MCF 10A (cell line): Measurements from ENCODE around the gene ADGB. TPM values are rescaled to one million over a fixed set of nuclear protein-coding genes. Genes with fewer than 3 reads are reported as not detected.

Source experiments
- BruUV-seq: library from RNA; stranded (reverse); fragments of 400-500 nt; replicated peaks from 2 replicates; lab custom pipeline; 2021; lab: Mats Ljungman, UMichigan
- CTCF ChIA-PET: fragments of 300-600 bp; sonication (Branson Sonifier 250); formaldehyde crosslinking; extraction: SDS; loops from one replicate; lab custom pipeline; 2021; ENCODE audit warnings: antibody characterized with exemption, inconsistent platforms; lab: Yijun Ruan, JAX
- POLR2A ChIA-PET: fragments of 300-600, 350-650 bp; sonication (Branson Sonifier 250); formaldehyde crosslinking; extraction: SDS; loops from one replicate; lab custom pipeline; 2020; ENCODE audit warnings: antibody characterized with exemption, inconsistent platforms; lab: Yijun Ruan, JAX
- DNase-seq: peaks from one replicate; pipeline ENCODE4 v3.0.0-alpha.2; 2018; ENCODE audit not compliant: unreplicated experiment
- H3K27ac Mint-ChIP-seq: one replicate; pipeline ENCODE4 v1.8.0; 2022; ENCODE audit warnings: mild to moderate bottlenecking, low read depth, mixed read lengths; ENCODE audit not compliant: unreplicated experiment
- H3K27me3 Mint-ChIP-seq: one replicate; pipeline ENCODE4 v1.8.0; 2022; ENCODE audit warnings: mixed read lengths; ENCODE audit not compliant: insufficient read depth, unreplicated experiment
- H3K36me3 Mint-ChIP-seq: one replicate; pipeline ENCODE4 v1.8.0; 2022; ENCODE audit warnings: mild to moderate bottlenecking, moderate library complexity, mixed read lengths; ENCODE audit not compliant: insufficient read depth, unreplicated experiment
- H3K4me1 Mint-ChIP-seq: one replicate; pipeline ENCODE4 v1.8.0; 2022; ENCODE audit warnings: mixed read lengths; ENCODE audit not compliant: insufficient read depth, unreplicated experiment
- H3K4me3 Mint-ChIP-seq: one replicate; pipeline ENCODE4 v1.8.0; 2022; ENCODE audit warnings: mild to moderate bottlenecking, moderate library complexity, mixed read lengths; ENCODE audit not compliant: unreplicated experiment
- H3K9me3 Mint-ChIP-seq: one replicate; pipeline ENCODE4 v1.8.0; 2022; ENCODE audit warnings: mixed read lengths; ENCODE audit not compliant: unreplicated experiment
- CTCF ChIP-seq: fragments of 200-600 bp; IDR thresholded peaks from one replicate; pipeline ENCODE4 v1.8.0; 2022; ENCODE audit warnings: antibody characterized with exemption, mild to moderate bottlenecking; ENCODE audit not compliant: unreplicated experiment
- intact Hi-C: fragments of 100-400 bp; cut with micrococcal nuclease; formaldehyde crosslinking; loops from 2 replicates; pipeline ENCODE4 v1.14.1; 2022
- total RNA-seq: library from RNA; stranded (reverse); gene quantifications from 2 replicates; pipeline ENCODE4 v1.2.3, GENCODE V29; 2022

ADGB gene
- total RNA-seq, 1 experiment from 2014 or later: not detected

GRCh38 chr6:146634022-146634421 is 35.2 kb downstream of the ADGB start:
- Mint-ChIP-seq H3K27me3 (peaks cover 51% of the 10 kb centered on the region), H3K36me3 (no peaks in the 10 kb centered on the region), H3K4me1 (no peaks in the 10 kb centered on the region), H3K4me3 (no peak overlapping the region), H3K9me3 (no peaks in the 10 kb centered on the region), H3K27ac (no peak overlapping the region)
- no peak for DNase-seq
- no TSS peak for BruUV-seq
- intact Hi-C loops: no loop called here
- ChIA-PET POLR2A (interaction anchor here (0.6 kb wide), 1 partner anchor 40 kb away, joined by 3 read pairs; no protein-coding TSS in a partner anchor), CTCF (no interaction called here)
- TF ChIP-seq CTCF: no peak

GRCh38 chr6:146635165-146635564 is 36.4 kb downstream of the ADGB start:
- no peaks in the 10 kb centered on the region for H3K4me1 Mint-ChIP-seq
- no peak for TF ChIP-seq CTCF
- peaks cover 62% of the 10 kb centered on the region for H3K27me3 Mint-ChIP-seq
- POLR2A ChIA-PET: no interaction called here
- no peak overlapping the region for H3K4me3 Mint-ChIP-seq
- intact Hi-C loops: no loop called here
- H3K36me3 Mint-ChIP-seq: no peaks in the 10 kb centered on the region
- no TSS peak for BruUV-seq
- no peak overlapping the region for H3K27ac Mint-ChIP-seq
- no peaks in the 10 kb centered on the region for H3K9me3 Mint-ChIP-seq
- CTCF ChIA-PET: interaction anchor here (0.8 to 1.4 kb wide), 2 partner anchors 13 to 297 kb away, joined by 3 read pairs; no protein-coding TSS in a partner anchor
- no peak for DNase-seq

- Mint-ChIP-seq H3K4me1 (no peaks in the 10 kb centered on the region), H3K4me3 (no peak overlapping the region), H3K36me3 (no peaks in the 10 kb centered on the region), H3K27ac (no peak overlapping the region), H3K27me3 (peaks cover 62% of the 10 kb centered on the region), H3K9me3 (no peaks in the 10 kb centered on the region)
- ChIA-PET CTCF (no interaction called here), POLR2A (no interaction called here)
- BruUV-seq: no TSS peak
- intact Hi-C loops: no loop called here
- DNase-seq: no peak
- TF ChIP-seq CTCF: no peak
Measured at GRCh38 chr6:146636481-146636880, 37.7 kb downstream of the ADGB start.

- POLR2A ChIA-PET: no interaction called here
- no peak overlapping the region for H3K4me3 Mint-ChIP-seq
Measured at GRCh38 chr6:146642921-146643320, 44.1 kb downstream of the ADGB start.

More at GRCh38 chr6:146642921-146643320, 44.1 kb downstream of the ADGB start:
- no peak overlapping the region for H3K27ac Mint-ChIP-seq
- CTCF ChIA-PET: interaction anchor here (0.6 kb wide), 1 partner anchor 58 kb away, joined by 3 read pairs; no protein-coding TSS in a partner anchor
- H3K27me3 Mint-ChIP-seq: peaks cover 54% of the 10 kb centered on the region
- H3K36me3 Mint-ChIP-seq: no peaks in the 10 kb centered on the region
- DNase-seq: peak; percentile 42
- intact Hi-C loops: no loop called here
- TF ChIP-seq CTCF: no peak
- no peaks in the 10 kb centered on the region for H3K9me3 Mint-ChIP-seq
- no TSS peak for BruUV-seq
- H3K4me1 Mint-ChIP-seq: no peaks in the 10 kb centered on the region
